Measurements from ENCODE around the gene CBR3. TPM values are rescaled to one million over a fixed set of nuclear protein-coding genes. Genes with fewer than 3 reads are reported as not detected.

Gene CBR3
- polyA plus RNA-seq, 2 donors = 55.8 to 77.1 TPM

DNA sequence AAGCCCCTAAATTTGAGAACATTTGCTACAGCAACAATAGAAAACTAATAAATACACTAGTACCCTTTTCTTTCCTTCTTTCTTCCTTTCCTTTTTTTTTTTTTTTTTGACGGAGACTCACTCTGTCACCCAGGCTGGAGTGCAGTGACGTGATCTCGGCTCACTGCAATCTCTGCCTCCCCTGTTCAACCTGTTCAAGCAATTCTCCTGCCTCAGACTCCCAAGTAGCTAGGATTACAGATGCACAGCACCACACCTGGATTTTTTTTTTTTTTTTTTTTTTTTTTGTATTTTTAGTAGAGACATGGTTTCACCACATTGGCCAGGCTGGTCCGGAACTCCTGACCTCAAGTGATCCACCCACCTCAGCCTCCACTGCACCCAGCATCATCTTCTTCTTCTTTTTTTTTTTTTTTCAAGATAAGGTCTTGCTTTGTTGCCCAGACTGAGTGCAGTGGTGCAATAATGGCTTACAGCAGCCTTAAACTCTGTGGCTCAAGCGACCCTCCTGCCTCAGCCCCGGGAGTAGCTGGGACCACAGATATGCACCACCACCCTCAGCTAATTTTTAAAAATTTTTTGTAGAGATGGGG, 19.6 kb upstream of the CBR3 start:
- H3K36me3 ChIP-seq (ENCODE audit: control insufficient read depth in 2 of 2, insufficient read depth in 2 of 2, low read length in 1 of 2) = no peaks in the 10 kb centered on the region
- H3K27me3 ChIP-seq (ENCODE audit: control insufficient read depth in 1 of 2, insufficient read depth in 2 of 2, low read length in 2 of 2) = no peaks in the 10 kb centered on the region
- no peaks in the 10 kb centered on the region for H3K9me3 ChIP-seq (ENCODE audit: control insufficient read depth in 2 of 2, insufficient read depth in 1 of 2, low read depth in 1 of 2, low read length in 1 of 2)
- H3K27ac ChIP-seq (ENCODE audit: low read depth in 2 of 2, low read length in 1 of 2) = peak overlapping the region in 1 of 2 donors; percentile 57
- peaks cover 0 to 9% of the 10 kb centered on the region in 2 donors for H3K4me1 ChIP-seq (ENCODE audit: control insufficient read depth in 2 of 2, insufficient read depth in 2 of 2, low read length in 1 of 2)
- H3K4me3 ChIP-seq (ENCODE audit: low read depth in 1 of 2, low read length in 2 of 2) = no peak overlapping the region
- WGBS, 2 donors = 78 to 82% methylated on average over 6 of the region's 6 CpGs

DNA sequence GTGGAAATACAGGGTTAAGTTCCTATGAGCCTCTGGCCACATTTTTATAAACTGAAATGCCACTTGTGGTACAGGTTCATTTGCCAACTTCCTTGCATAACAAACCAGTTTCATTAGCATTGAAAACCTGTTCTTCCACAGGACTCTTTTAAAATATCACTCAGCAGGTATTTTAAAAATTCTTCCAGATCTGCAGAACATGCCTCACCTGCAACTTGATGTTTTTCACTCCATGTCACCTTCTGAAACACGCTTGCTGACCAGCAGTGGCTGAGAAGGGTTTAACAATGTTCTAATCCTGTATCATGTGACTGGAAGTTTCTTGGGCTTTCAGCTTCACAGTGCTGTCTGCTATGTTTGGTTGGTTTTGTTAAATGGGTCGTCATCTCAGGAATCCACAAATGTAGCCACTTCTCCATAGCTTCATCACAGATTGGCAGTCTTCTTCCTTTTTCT, 17.6 kb upstream of the CBR3 start:
- H3K36me3 ChIP-seq (ENCODE audit: control insufficient read depth in 2 of 2, insufficient read depth in 2 of 2, low read length in 1 of 2) = no peaks in the 10 kb centered on the region
- H3K9me3 ChIP-seq (ENCODE audit: control insufficient read depth in 2 of 2, insufficient read depth in 1 of 2, low read depth in 1 of 2, low read length in 1 of 2) = no peaks in the 10 kb centered on the region
- peaks cover 0 to 9% of the 10 kb centered on the region in 2 donors for H3K4me1 ChIP-seq (ENCODE audit: control insufficient read depth in 2 of 2, insufficient read depth in 2 of 2, low read length in 1 of 2)
- 53 to 69% methylated on average over 2 of the region's 2 CpGs for WGBS, 2 donors
- H3K27me3 ChIP-seq (ENCODE audit: control insufficient read depth in 1 of 2, insufficient read depth in 2 of 2, low read length in 2 of 2) = no peaks in the 10 kb centered on the region
- H3K27ac ChIP-seq (ENCODE audit: low read depth in 2 of 2, low read length in 1 of 2) = peak overlapping the region; percentile 40 to 55
- no peak overlapping the region for H3K4me3 ChIP-seq (ENCODE audit: low read depth in 1 of 2, low read length in 2 of 2)

DNA sequence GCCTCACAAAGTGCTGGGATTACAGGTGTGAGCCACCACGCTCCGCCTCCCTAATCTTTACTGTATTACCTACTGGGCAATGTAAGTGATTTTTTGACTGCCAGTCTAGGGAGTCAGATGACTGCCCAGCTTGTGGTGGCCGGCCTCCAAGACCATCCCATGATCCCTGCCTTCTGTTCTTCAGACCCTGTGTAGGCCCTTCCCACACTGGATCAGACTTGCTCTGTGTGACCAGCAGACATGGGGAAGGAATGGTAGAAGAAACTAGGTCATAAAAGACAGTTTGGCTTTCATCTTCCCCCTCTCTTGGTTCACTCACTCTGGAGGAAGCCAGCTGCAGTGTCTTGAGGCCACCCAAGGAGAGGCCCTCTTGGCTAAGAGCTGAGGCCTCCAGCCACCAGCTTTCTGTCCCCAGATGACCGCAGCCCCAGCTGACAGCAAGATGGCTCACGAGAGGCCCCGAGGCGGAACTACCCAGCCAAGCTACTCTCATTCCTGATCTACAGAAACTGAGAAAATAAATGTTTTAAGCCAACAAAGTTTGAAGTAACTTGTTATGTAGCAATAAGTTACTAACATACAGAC, 14.5 kb upstream of the CBR3 start:
- peaks cover 0 to 9% of the 10 kb centered on the region in 2 donors for H3K4me1 ChIP-seq (ENCODE audit: control insufficient read depth in 2 of 2, insufficient read depth in 2 of 2, low read length in 1 of 2)
- 76 to 96% methylated on average over 7 of the region's 7 CpGs for WGBS, 2 donors

DNA sequence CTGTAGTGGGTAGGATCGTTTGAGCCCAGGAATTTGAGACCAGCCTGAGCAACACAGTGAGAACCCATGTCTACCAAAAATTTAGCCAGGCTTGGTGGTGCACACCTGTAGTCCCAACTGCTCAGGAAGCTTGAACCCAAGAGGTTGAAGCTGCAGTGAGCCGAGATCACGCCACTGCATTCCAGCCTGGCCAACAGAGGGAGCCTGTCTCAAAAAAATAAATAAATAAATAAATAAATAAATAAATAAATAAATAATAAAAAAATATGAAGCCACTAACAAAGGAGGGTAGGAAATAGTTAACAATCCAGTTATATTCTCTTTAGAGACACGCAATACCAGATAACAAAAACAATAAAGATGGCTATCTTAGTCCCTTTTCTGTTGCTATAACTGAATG, 11.9 kb upstream of the CBR3 start:
- Histone ChIP-seq H3K4me1 (ENCODE audit: control insufficient read depth in 2 of 2, insufficient read depth in 2 of 2, low read length in 1 of 2) (peaks cover 0 to 12% of the 10 kb centered on the region in 2 donors), H3K27ac (ENCODE audit: low read depth in 2 of 2, low read length in 1 of 2) (no peak overlapping the region), H3K27me3 (ENCODE audit: control insufficient read depth in 1 of 2, insufficient read depth in 2 of 2, low read length in 2 of 2) (no peaks in the 10 kb centered on the region), H3K4me3 (ENCODE audit: low read depth in 1 of 2, low read length in 2 of 2) (no peak overlapping the region), H3K36me3 (ENCODE audit: control insufficient read depth in 2 of 2, insufficient read depth in 2 of 2, low read length in 1 of 2) (no peaks in the 10 kb centered on the region), H3K9me3 (ENCODE audit: control insufficient read depth in 2 of 2, insufficient read depth in 1 of 2, low read depth in 1 of 2, low read length in 1 of 2) (no peaks in the 10 kb centered on the region)
- 51 to 62% methylated on average over 4 of the region's 4 CpGs for WGBS, 2 donors

More for the DNA sequence above, 14.5 kb upstream of the CBR3 start:
- H3K4me3 ChIP-seq (ENCODE audit: low read depth in 1 of 2, low read length in 2 of 2) = no peak overlapping the region
- no peaks in the 10 kb centered on the region for H3K9me3 ChIP-seq (ENCODE audit: control insufficient read depth in 2 of 2, insufficient read depth in 1 of 2, low read depth in 1 of 2, low read length in 1 of 2)
- H3K27ac ChIP-seq (ENCODE audit: low read depth in 2 of 2, low read length in 1 of 2) = no peak overlapping the region
- no peaks in the 10 kb centered on the region for H3K27me3 ChIP-seq (ENCODE audit: control insufficient read depth in 1 of 2, insufficient read depth in 2 of 2, low read length in 2 of 2)
- H3K36me3 ChIP-seq (ENCODE audit: control insufficient read depth in 2 of 2, insufficient read depth in 2 of 2, low read length in 1 of 2) = no peaks in the 10 kb centered on the region

DNA sequence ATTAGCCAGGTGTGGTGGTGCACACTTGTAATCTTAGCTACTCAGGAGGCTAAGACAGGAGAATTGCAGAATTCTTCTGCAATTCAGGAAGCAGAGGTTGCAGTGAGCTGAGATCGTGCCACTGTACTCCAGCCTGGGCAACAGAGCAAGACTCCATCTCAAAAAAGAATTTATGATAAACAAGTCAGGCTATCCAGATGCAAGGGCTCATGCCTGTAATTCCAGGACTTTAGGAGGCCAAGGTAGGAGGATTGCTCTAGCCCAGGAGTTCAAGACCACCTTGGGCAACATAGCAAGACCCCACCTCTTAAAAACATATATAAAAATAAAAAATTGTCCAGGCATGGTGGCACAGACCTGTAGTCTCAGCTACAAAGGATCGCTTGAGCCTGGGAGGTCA, 10.5 kb upstream of the CBR3 start:
- Histone ChIP-seq H3K36me3 (ENCODE audit: control insufficient read depth in 2 of 2, insufficient read depth in 2 of 2, low read length in 1 of 2) (no peaks in the 10 kb centered on the region), H3K4me1 (ENCODE audit: control insufficient read depth in 2 of 2, insufficient read depth in 2 of 2, low read length in 1 of 2) (peaks cover 0 to 12% of the 10 kb centered on the region in 2 donors), H3K27me3 (ENCODE audit: control insufficient read depth in 1 of 2, insufficient read depth in 2 of 2, low read length in 2 of 2) (no peaks in the 10 kb centered on the region), H3K4me3 (ENCODE audit: low read depth in 1 of 2, low read length in 2 of 2) (no peak overlapping the region), H3K27ac (ENCODE audit: low read depth in 2 of 2, low read length in 1 of 2) (no peak overlapping the region), H3K9me3 (ENCODE audit: control insufficient read depth in 2 of 2, insufficient read depth in 1 of 2, low read depth in 1 of 2, low read length in 1 of 2) (no peaks in the 10 kb centered on the region)
- 81 to 95% methylated on average over 2 of the region's 2 CpGs for WGBS, 2 donors

DNA sequence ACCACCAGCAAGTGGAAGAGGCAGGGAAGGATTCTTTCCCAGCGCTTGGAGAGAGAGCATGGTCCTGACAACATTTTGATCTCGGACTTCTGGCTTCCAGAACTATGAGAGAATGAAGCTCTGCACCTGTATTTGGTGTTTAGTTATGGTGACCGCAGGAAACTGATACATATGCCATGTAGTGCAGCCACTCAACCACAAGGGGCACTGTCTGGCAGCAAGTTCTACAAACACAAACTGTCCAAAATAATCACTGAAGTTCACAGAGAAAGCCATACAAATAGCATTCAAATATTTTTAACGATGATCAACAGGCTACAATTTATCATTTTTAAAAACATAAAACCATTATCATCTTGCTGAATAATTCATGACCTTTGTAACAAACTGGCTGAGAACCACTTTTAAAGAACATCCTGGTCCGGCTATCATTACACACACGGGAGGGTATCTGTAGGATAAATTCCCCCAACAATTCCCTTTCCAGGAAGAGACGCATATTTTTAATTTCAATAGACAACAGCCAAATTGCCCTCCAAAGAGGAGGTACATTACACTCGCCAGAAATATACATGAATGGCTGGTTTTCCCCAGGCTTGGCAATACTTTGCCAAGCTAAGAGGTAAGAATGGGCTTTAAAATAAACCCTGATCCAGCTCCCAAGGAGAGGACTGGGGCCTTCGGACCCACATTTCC, 9.2 kb upstream of the CBR3 start:
- peaks cover 0 to 11% of the 10 kb centered on the region in 2 donors for H3K4me1 ChIP-seq (ENCODE audit: control insufficient read depth in 2 of 2, insufficient read depth in 2 of 2, low read length in 1 of 2)
- no peaks in the 10 kb centered on the region for H3K27me3 ChIP-seq (ENCODE audit: control insufficient read depth in 1 of 2, insufficient read depth in 2 of 2, low read length in 2 of 2)
- WGBS, 2 donors = 23 to 24% methylated on average over 9 of the region's 9 CpGs
- no peaks in the 10 kb centered on the region for H3K9me3 ChIP-seq (ENCODE audit: control insufficient read depth in 2 of 2, insufficient read depth in 1 of 2, low read depth in 1 of 2, low read length in 1 of 2)
- H3K27ac ChIP-seq (ENCODE audit: low read depth in 2 of 2, low read length in 1 of 2) = peak overlapping the region; percentile 94 to 98
- H3K36me3 ChIP-seq (ENCODE audit: control insufficient read depth in 2 of 2, insufficient read depth in 2 of 2, low read length in 1 of 2) = no peaks in the 10 kb centered on the region
- H3K4me3 ChIP-seq (ENCODE audit: low read depth in 1 of 2, low read length in 2 of 2) = no peak overlapping the region

DNA sequence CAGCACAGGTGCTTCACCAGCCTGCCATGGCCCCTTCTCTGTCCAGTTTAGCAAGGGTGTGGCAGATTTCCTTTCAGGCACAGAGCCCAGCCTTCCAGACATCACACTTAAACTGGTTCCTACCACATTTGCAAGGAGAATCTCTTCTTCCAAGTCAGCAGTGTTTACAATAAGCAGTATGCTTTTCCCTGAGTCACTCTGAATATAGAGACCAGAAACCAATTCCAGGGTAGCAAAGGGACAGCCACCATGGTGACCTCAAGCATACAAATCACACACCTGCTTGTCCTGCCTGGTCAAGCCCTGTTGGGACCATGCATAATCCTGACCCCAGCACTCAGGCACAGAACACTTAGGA, 8.7 kb upstream of the CBR3 start:
- no peaks in the 10 kb centered on the region for H3K9me3 ChIP-seq (ENCODE audit: control insufficient read depth in 2 of 2, insufficient read depth in 1 of 2, low read depth in 1 of 2, low read length in 1 of 2)
- H3K4me3 ChIP-seq (ENCODE audit: low read depth in 1 of 2, low read length in 2 of 2) = no peak overlapping the region
- H3K4me1 ChIP-seq (ENCODE audit: control insufficient read depth in 2 of 2, insufficient read depth in 2 of 2, low read length in 1 of 2) = peaks cover 0 to 11% of the 10 kb centered on the region in 2 donors
- no peaks in the 10 kb centered on the region for H3K27me3 ChIP-seq (ENCODE audit: control insufficient read depth in 1 of 2, insufficient read depth in 2 of 2, low read length in 2 of 2)
- peak overlapping the region; percentile 94 to 98 for H3K27ac ChIP-seq (ENCODE audit: low read depth in 2 of 2, low read length in 1 of 2)
- no peaks in the 10 kb centered on the region for H3K36me3 ChIP-seq (ENCODE audit: control insufficient read depth in 2 of 2, insufficient read depth in 2 of 2, low read length in 1 of 2)

DNA sequence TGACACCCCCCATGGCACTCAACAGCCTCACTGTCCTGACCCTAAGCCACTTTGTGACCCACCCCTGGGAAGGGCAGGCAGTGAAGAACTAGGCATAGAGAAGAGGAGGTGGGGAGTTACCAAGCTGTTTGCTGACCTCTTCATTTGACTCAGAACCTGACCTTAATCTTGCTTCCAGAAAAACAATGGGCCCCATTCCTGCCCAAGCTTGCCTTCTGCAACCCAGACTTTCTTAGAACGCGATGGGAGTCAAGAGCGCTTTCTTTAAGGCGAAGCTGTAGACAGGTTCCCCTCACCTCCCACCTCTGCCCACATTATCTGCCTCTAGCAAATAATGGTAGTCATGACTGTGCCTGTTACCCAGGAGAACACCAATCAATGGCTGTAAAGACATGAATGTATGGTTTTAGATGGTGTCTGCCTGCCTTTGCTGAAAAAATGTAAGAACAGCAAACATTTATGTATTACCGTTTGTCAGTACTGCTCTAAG, 8.2 kb upstream of the CBR3 start:
- Histone ChIP-seq H3K36me3 (ENCODE audit: control insufficient read depth in 2 of 2, insufficient read depth in 2 of 2, low read length in 1 of 2) (no peaks in the 10 kb centered on the region), H3K27me3 (ENCODE audit: control insufficient read depth in 1 of 2, insufficient read depth in 2 of 2, low read length in 2 of 2) (no peaks in the 10 kb centered on the region), H3K4me3 (ENCODE audit: low read depth in 1 of 2, low read length in 2 of 2) (no peak overlapping the region), H3K9me3 (ENCODE audit: control insufficient read depth in 2 of 2, insufficient read depth in 1 of 2, low read depth in 1 of 2, low read length in 1 of 2) (no peaks in the 10 kb centered on the region), H3K4me1 (ENCODE audit: control insufficient read depth in 2 of 2, insufficient read depth in 2 of 2, low read length in 1 of 2) (peaks cover 0 to 11% of the 10 kb centered on the region in 2 donors), H3K27ac (ENCODE audit: low read depth in 2 of 2, low read length in 1 of 2) (peak overlapping the region; percentile 94 to 98)
- WGBS, 2 donors = 63 to 65% methylated on average over 5 of the region's 5 CpGs

DNA sequence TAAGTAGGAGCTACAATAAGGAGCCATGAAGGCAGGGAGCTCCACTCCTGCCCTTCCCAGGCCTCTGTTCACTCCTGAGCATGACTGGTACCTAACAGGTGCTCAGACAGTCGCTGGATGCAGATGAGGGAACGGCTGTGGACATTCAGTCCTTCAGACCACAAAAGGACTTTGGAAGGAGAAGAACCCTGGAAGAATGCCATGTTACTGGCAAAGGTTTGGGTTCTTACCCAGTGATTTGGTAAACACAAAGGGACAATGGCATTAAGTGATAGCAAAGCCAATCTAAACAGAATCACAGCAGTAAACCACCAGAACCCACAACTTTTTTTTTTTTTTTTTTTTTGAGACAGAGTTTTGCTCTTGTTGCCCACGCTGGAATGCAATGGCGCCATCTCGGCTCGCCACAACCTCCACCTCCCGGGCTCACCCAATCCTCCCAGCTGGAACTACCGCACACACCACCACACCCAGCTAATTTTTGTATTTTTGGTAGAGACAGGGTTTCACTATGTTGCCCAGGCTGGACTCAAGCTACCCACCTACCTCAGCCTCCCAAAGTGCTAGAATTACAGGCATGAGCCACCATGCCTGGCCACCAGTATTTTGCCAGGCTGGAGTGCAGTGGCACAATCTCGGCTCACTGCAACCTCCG, 7.5 kb upstream of the CBR3 start:
- Histone ChIP-seq H3K4me3 (ENCODE audit: low read depth in 1 of 2, low read length in 2 of 2) (no peak overlapping the region), H3K27ac (ENCODE audit: low read depth in 2 of 2, low read length in 1 of 2) (peak overlapping the region; percentile 94 to 98), H3K27me3 (ENCODE audit: control insufficient read depth in 1 of 2, insufficient read depth in 2 of 2, low read length in 2 of 2) (no peaks in the 10 kb centered on the region), H3K9me3 (ENCODE audit: control insufficient read depth in 2 of 2, insufficient read depth in 1 of 2, low read depth in 1 of 2, low read length in 1 of 2) (no peaks in the 10 kb centered on the region), H3K4me1 (ENCODE audit: control insufficient read depth in 2 of 2, insufficient read depth in 2 of 2, low read length in 1 of 2) (peaks cover 0 to 11% of the 10 kb centered on the region in 2 donors), H3K36me3 (ENCODE audit: control insufficient read depth in 2 of 2, insufficient read depth in 2 of 2, low read length in 1 of 2) (no peaks in the 10 kb centered on the region)
- 72 to 76% methylated on average over 8 to 10 of the region's 10 CpGs for WGBS, 2 donors
